ENCODE results near the gene TAGLN.

DNA sequence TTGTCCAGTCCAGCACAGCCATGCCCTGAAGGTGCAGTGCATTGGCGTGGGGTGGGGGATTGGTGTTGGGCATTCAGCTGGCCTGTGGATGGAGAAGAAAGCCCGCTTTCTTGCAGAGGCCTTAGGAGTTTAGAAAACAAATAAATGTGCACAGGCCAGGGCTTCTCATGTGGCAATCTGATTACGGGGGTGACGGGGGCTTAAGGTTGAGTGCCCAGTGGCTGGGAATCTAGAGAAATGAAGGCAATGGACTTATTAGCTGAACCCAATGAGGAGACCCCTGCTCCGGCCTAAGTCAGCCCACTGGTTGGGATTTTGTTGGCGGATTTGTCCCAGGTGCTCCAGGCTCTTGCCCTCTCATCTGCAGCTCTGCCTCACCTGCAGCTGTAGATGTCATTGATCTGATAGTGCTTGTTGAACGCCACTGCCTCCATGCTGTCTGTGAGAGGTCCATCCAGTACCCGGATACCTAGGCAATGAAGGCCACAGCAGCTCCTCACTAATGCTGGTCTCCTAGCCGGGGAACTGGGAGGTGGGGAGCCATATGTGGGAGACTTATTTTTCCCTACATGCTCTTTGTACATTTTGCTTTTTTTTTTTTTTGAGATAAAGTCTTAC, 26.5 kb downstream of the TAGLN start:
- no peak for TF ChIP-seq POLR2A (IDR thresholded peaks at IDR 0.05; ENCODE audit: low read depth, low read length)
- no peak for TF ChIP-seq TAF1 (IDR thresholded peaks at IDR 0.05; ENCODE audit: low read depth, low read length)
- TF ChIP-seq POLR2AphosphoS5 (IDR thresholded peaks at IDR 0.05; ENCODE audit: low read depth, low read length): 0 out of 2 replicates have a peak, but pooled peaks have one; percentile 15
- no peak for TF ChIP-seq PAX5 (IDR thresholded peaks at IDR 0.05; ENCODE audit: insufficient read depth, low read length, severe bottlenecking)
